Measurements from ENCODE around the gene LRRC14B. TPM values are rescaled to one million over a fixed set of nuclear protein-coding genes. Genes with fewer than 3 reads are reported as not detected.

The LRRC14B gene
- total RNA-seq, 2 donors from 2014 or later, result not detected

GRCh38 chr5:172421-172820 is 18.9 kb upstream of the LRRC14B start:
- TF ChIP-seq CTCF (IDR thresholded peaks at IDR 0.05), result no peak
- H3K36me3 ChIP-seq, result no peaks in the 10 kb centered on the region
- H3K27me3 ChIP-seq (replicated peaks; ENCODE audit: insufficient read depth), result no peaks in the 10 kb centered on the region
- no peak overlapping the region for H3K27ac ChIP-seq
- no peak for DNase-seq (ENCODE audit: low spot score)
- H3K4me1 ChIP-seq (ENCODE audit: control insufficient read depth in 1 of 2, low read depth in 2 of 2), result no peaks in the 10 kb centered on the region
- ATAC-seq (ENCODE audit: insufficient number of reproducible peaks, low FRiP score, low read depth), result no peak
- H3K9me3 ChIP-seq, result no peaks in the 10 kb centered on the region
- H3K4me3 ChIP-seq, result no peak overlapping the region

- Histone ChIP-seq H3K36me3 (no peaks in the 10 kb centered on the region), H3K4me1 (ENCODE audit: control insufficient read depth in 1 of 2, low read depth in 2 of 2) (no peaks in the 10 kb centered on the region), H3K9me3 (no peaks in the 10 kb centered on the region), H3K4me3 (no peak overlapping the region), H3K27me3 (replicated peaks; ENCODE audit: insufficient read depth) (no peaks in the 10 kb centered on the region), H3K27ac (no peak overlapping the region)
- DNase-seq (ENCODE audit: low spot score) (no peak), ATAC-seq (ENCODE audit: insufficient number of reproducible peaks, low FRiP score, low read depth) (no peak)
- TF ChIP-seq CTCF (IDR thresholded peaks at IDR 0.05), result no peak
These were observed 18.4 kb upstream of the LRRC14B start for GRCh38 chr5:172841-173251.

GRCh38 chr5:173392-174290 is 17.7 kb upstream of the LRRC14B start:
- Histone ChIP-seq H3K4me1 (ENCODE audit: control insufficient read depth in 1 of 2, low read depth in 2 of 2) (no peaks in the 10 kb centered on the region), H3K36me3 (no peaks in the 10 kb centered on the region), H3K4me3 (no peak overlapping the region), H3K27me3 (replicated peaks; ENCODE audit: insufficient read depth) (no peaks in the 10 kb centered on the region), H3K27ac (no peak overlapping the region), H3K9me3 (no peaks in the 10 kb centered on the region)
- TF ChIP-seq CTCF (IDR thresholded peaks at IDR 0.05), result no peak
- no peak for DNase-seq (ENCODE audit: low spot score)
- no peak for ATAC-seq (ENCODE audit: insufficient number of reproducible peaks, low FRiP score, low read depth)

- DNase-seq (ENCODE audit: low spot score) (no peak), ATAC-seq (ENCODE audit: insufficient number of reproducible peaks, low FRiP score, low read depth) (no peak)
- TF ChIP-seq CTCF (IDR thresholded peaks at IDR 0.05), result no peak
- Histone ChIP-seq H3K4me1 (ENCODE audit: control insufficient read depth in 1 of 2, low read depth in 2 of 2) (no peaks in the 10 kb centered on the region), H3K4me3 (no peak overlapping the region), H3K27ac (no peak overlapping the region), H3K9me3 (no peaks in the 10 kb centered on the region), H3K36me3 (no peaks in the 10 kb centered on the region), H3K27me3 (replicated peaks; ENCODE audit: insufficient read depth) (no peaks in the 10 kb centered on the region)
These were observed 17.0 kb upstream of the LRRC14B start for GRCh38 chr5:174291-174600.

DNA sequence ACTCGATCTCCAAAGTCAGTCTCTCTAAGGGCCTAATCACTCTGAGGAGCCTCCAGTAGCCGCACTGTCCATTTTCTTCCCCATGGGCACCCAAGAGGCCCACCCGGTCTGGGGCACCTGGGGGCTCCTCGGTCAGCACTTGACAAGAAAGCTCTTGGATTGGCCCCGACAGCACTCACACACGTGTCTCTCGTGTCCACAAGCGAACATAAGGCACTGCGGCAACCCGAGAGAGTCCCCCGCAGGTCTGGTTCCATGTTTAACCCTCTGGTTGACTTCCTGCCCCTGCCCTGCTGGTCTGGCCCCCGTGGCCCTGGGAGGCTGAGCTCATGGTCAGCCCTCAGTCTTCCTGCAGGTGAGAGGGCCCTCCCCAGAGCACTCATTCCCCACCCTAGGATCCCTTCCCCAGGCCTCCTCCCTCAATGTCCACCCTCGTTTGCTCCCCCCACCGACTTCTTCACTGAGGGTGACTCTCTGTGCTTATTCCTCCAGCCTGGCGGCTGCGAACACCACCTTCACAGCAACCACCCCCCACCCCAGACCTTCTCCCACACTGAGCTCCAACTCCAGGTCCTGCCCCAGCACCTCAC is 16.3 kb upstream of the LRRC14B start:
- no peaks in the 10 kb centered on the region for H3K27me3 ChIP-seq (replicated peaks; ENCODE audit: insufficient read depth)
- no peak for TF ChIP-seq CTCF (IDR thresholded peaks at IDR 0.05)
- no peaks in the 10 kb centered on the region for H3K9me3 ChIP-seq
- DNase-seq (ENCODE audit: low spot score) (no peak), ATAC-seq (ENCODE audit: insufficient number of reproducible peaks, low FRiP score, low read depth) (no peak)
- no peaks in the 10 kb centered on the region for H3K4me1 ChIP-seq (ENCODE audit: control insufficient read depth in 1 of 2, low read depth in 2 of 2)
- H3K4me3 ChIP-seq, result no peak overlapping the region
- no peaks in the 10 kb centered on the region for H3K36me3 ChIP-seq
- no peak overlapping the region for H3K27ac ChIP-seq

All from thoracic aorta (tissue), 2 donors.